ENCODE results near the gene ISOC1. TPM values are rescaled to one million over a fixed set of nuclear protein-coding genes. Genes with fewer than 3 reads are reported as not detected.

The ISOC1 gene
- total RNA-seq, 1 experiment from 2014 or later = 25.7 TPM

GRCh38 chr5:129125819-129126218 lies 31.3 kb downstream of the ISOC1 start:
- Histone ChIP-seq H3K4me3 (ENCODE audit: low read depth in 2 of 2, low read length in 2 of 2) (no peak overlapping the region), H3K36me3 (ENCODE audit: control insufficient read depth, insufficient read depth, low read length) (no peaks in the 10 kb centered on the region), H3K27ac (ENCODE audit: low read length) (no peak overlapping the region), H3K9me3 (ENCODE audit: control insufficient read depth, insufficient read depth, low read depth, low read length) (no peaks in the 10 kb centered on the region), H3K4me1 (ENCODE audit: control insufficient read depth, insufficient read depth, low read length) (no peaks in the 10 kb centered on the region), H3K27me3 (ENCODE audit: control insufficient read depth, insufficient read depth, low read length) (no peaks in the 10 kb centered on the region)
- no peak for TF ChIP-seq CTCF (IDR thresholded peaks at IDR 0.05)
- TF ChIP-seq TCF7L2 (IDR thresholded peaks at IDR 0.05; ENCODE audit: low read depth, low read length) = no peak
- no peak for TF ChIP-seq SIN3A (IDR thresholded peaks at IDR 0.05; ENCODE audit: borderline replicate concordance, insufficient read depth, low read depth, low read length)
- TF ChIP-seq REST (IDR thresholded peaks at IDR 0.05; ENCODE audit: insufficient read depth in 1 of 2, low read depth in 2 of 2, low read length in 1 of 2) = no peak
- TF ChIP-seq POLR2AphosphoS5 (IDR thresholded peaks at IDR 0.05; ENCODE audit: low read depth, low read length) = no peak
- CTCF ChIA-PET = interaction anchor here (0.7 kb wide), 3 partner anchors 60 to 1244 kb away, joined by 3 to 6 read pairs (median 5); no protein-coding TSS in a partner anchor
- ATAC-seq = no peak
- DNase-seq (ENCODE audit: low read depth, low spot score) = no peak
- intact Hi-C loops (cut with micrococcal nuclease; ENCODE audit: unreplicated experiment) = loop anchor here (10.0 kb wide), 1 partner anchor 221 kb away; no protein-coding TSS in a partner anchor
- POLR2A ChIA-PET = no interaction called here
- in situ Hi-C loops (cut with HindIII; ENCODE audit: low pct_unique_long_range_greater_than_20kb, low sequenced_read_pairs) = no loop called here
- no TSS peak for BruUV-seq (replicated peaks)

GRCh38 chr5:129133553-129133952 lies 39.0 kb downstream of the ISOC1 start:
- intact Hi-C loops (cut with micrococcal nuclease; ENCODE audit: unreplicated experiment) = no loop called here
- H3K4me3 ChIP-seq (ENCODE audit: low read depth in 2 of 2, low read length in 2 of 2) = no peak overlapping the region
- ChIA-PET POLR2A (no interaction called here), CTCF (no interaction called here)
- no peaks in the 10 kb centered on the region for H3K9me3 ChIP-seq (ENCODE audit: control insufficient read depth, insufficient read depth, low read depth, low read length)
- in situ Hi-C loops (cut with HindIII; ENCODE audit: low pct_unique_long_range_greater_than_20kb, low sequenced_read_pairs) = no loop called here
- TF ChIP-seq SIN3A (IDR thresholded peaks at IDR 0.05; ENCODE audit: borderline replicate concordance, insufficient read depth, low read depth, low read length) = no peak
- no peak overlapping the region for H3K27ac ChIP-seq (ENCODE audit: low read length)
- ATAC-seq (no peak), DNase-seq (ENCODE audit: low read depth, low spot score) (no peak)
- H3K4me1 ChIP-seq (ENCODE audit: control insufficient read depth, insufficient read depth, low read length) = no peaks in the 10 kb centered on the region
- no peaks in the 10 kb centered on the region for H3K36me3 ChIP-seq (ENCODE audit: control insufficient read depth, insufficient read depth, low read length)
- no TSS peak for BruUV-seq (replicated peaks)
- H3K27me3 ChIP-seq (ENCODE audit: control insufficient read depth, insufficient read depth, low read length) = no peaks in the 10 kb centered on the region

- in situ Hi-C loops (cut with HindIII; ENCODE audit: low pct_unique_long_range_greater_than_20kb, low sequenced_read_pairs) = no loop called here
- TF ChIP-seq CTCF (IDR thresholded peaks at IDR 0.05) (peak; percentile 20), TCF7L2 (IDR thresholded peaks at IDR 0.05; ENCODE audit: low read depth, low read length) (no peak)
- ChIA-PET POLR2A (no interaction called here), CTCF (no interaction called here)
- DNase-seq (ENCODE audit: low read depth, low spot score) = no peak
- Histone ChIP-seq H3K36me3 (ENCODE audit: control insufficient read depth, insufficient read depth, low read length) (no peaks in the 10 kb centered on the region), H3K4me3 (ENCODE audit: low read depth in 2 of 2, low read length in 2 of 2) (no peak overlapping the region), H3K9me3 (ENCODE audit: control insufficient read depth, insufficient read depth, low read depth, low read length) (no peaks in the 10 kb centered on the region), H3K27ac (ENCODE audit: low read length) (no peak overlapping the region), H3K4me1 (ENCODE audit: control insufficient read depth, insufficient read depth, low read length) (no peaks in the 10 kb centered on the region), H3K27me3 (ENCODE audit: control insufficient read depth, insufficient read depth, low read length) (no peaks in the 10 kb centered on the region)
- no TSS peak for BruUV-seq (replicated peaks)
- intact Hi-C loops (cut with micrococcal nuclease; ENCODE audit: unreplicated experiment) = no loop called here
- no peak for ATAC-seq
Observed at GRCh38 chr5:129135633-129136032, 41.1 kb downstream of the ISOC1 start.
